NT2/D1 (cell line): ENCODE data around the gene SCN1B.

Source experiments
- SUZ12 ChIP-seq: IDR thresholded peaks from 2 replicates; pipeline ENCODE4 v1.6.1; 2011; ENCODE audit not compliant: insufficient read length, insufficient read depth; ENCODE audit errors: extremely low read depth
- ZNF274 ChIP-seq: IDR thresholded peaks from 2 replicates; pipeline ENCODE4 v1.6.1; 2011; ENCODE audit warnings: mild to moderate bottlenecking, low read depth, low read length

DNA sequence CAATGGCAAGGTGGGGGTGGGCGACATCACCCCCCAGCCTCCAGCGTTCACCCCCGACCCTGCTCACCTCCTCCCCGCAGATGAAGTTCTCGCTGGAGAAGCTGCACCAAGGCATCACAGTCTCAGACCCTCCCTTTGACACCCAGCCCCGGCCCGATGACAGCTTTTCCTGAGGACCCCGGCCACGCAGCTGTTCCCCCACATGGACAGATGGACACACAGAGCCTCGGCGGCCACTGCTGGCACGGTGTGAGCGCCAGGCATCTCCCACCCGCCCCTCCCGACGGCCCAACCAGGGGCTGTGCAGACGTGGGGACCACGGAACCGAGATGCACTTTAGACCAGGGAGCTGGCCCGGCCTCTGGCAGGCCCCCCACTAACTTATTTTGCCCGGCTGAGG lies 4.3 kb upstream of the SCN1B start:
- TF ChIP-seq SUZ12 (no peak), ZNF274 (no peak)
